Esophagus mucosa (tissue), 1 donor: ENCODE results near the gene MINDY4. TPM values are rescaled to one million over a fixed set of nuclear protein-coding genes. Genes with fewer than 3 reads are reported as not detected.

ENCODE experiments used
- ATAC-seq: fragments of 200-7000 bp; cut with Tn5 transposase; one replicate; pipeline ENCODE4 v1.9.1; 2020
- total RNA-seq: library from RNA; stranded (reverse); gene quantifications from one replicate; pipeline ENCODE4 v1.2.4, GENCODE V29; 2023
- donor health status: DM: yes; HTN: yes; CAD: no.

Gene MINDY4
- total RNA-seq, 1 donor from 2014 or later, result 2.4 TPM

DNA sequence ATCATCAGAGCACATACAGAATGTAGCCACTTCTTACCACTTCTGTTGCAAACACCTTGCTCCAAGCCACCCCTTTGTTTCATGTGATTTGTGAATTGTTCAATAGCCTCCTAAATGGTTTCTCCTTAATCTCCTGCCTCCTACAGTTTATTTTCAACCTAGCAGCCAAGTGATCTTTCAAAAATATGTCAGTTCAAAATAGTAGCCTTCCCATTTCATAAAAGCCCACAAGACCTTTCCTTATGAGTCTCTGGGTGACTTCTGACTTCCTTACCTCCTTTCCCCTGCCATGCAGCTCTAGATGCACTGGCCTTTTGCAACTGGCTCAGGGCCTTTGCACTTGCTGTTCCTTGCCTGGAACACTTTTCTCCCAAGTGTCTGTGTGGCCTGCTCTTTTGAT is 4.8 kb downstream of the MINDY4 start:
- no peak for ATAC-seq

DNA sequence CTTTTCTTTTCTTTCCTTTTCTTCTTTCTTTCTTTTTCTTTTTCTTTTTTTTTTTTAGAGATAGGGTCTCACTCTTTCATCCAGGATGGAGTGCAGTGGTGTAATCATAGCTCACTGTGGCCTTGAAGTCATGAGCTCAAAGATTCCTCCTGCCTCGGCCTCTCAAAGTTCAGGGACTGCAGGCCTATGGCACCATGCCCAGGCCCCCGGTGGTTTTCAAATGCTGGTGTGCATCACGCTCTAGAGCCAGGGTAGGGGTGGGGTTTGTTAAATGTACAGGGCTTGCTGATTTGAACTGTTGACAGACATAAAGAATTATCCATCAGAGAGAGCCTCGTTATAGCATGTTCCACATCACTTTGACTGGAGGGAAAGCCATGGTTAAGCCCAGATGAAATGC is 5.8 kb downstream of the MINDY4 start:
- no peak for ATAC-seq

GRCh38 chr7:30778255-30779025 is 7.2 kb downstream of the MINDY4 start:
- ATAC-seq, result no peak

GRCh38 chr7:30779574-30779973 is 8.4 kb downstream of the MINDY4 start:
- no peak for ATAC-seq

DNA sequence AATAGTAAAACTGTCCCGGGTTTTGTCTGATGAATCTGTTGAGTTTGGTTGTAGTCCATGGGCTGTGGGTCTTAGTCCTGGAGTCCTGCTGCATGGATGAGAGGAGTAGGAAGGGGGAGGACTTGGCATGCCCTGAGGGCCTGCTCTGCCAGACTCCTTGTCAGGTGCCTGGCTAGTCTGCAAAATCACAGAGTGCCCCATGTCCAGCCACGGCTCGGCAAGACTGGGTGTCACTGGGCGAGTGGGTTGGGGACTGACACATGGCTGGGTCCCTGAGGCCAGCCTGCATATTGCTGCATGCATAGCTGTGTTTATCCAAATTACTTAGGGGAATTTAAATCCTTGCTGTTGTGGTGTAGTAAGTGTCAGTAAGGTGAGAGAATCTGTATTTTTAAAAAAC is 9.7 kb downstream of the MINDY4 start:
- no peak for ATAC-seq

DNA sequence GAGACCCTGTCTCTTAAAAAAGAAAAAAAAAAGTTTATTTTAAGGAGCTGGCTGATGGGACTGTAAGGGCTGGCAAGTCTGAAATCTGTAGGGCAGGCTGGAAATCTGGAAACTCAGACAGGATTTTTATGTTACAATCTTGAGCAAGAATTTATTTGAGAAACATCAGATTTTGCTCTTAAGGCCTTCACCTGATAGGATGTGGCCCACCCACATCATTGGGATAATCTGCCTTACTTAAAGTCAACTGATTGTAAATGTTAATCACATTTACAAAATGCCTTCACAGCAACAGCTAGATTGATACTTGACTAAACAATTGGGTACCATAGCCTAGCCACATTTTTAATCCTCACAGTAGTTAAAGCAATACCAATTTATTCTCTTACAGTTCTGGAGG is 11.5 kb downstream of the MINDY4 start:
- ATAC-seq, result no peak

GRCh38 chr7:30785786-30786185 is 14.6 kb downstream of the MINDY4 start:
- ATAC-seq, result no peak

DNA sequence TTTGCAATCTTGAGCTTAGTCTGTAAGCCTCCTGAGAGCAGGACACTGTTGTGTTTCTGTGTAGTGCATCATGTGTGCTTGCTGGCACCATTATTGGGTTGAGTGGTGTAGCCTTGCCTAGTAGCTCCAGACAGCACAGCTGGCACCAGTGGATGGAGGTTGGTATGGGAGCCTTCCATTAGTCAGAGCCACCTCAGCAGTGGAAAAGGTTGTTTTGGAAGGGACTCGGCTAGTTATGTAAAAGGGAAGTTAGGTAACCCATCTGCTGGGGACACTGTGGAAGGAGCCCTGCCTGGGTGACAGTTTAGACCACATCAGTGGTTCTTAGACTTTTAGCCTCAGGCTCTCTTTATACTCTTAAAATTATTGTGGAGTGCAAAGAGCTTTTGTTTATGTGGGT is 16.3 kb downstream of the MINDY4 start:
- no peak for ATAC-seq

- no peak for ATAC-seq
Measured at GRCh38 chr7:30788640-30789333, 17.6 kb downstream of the MINDY4 start.

DNA sequence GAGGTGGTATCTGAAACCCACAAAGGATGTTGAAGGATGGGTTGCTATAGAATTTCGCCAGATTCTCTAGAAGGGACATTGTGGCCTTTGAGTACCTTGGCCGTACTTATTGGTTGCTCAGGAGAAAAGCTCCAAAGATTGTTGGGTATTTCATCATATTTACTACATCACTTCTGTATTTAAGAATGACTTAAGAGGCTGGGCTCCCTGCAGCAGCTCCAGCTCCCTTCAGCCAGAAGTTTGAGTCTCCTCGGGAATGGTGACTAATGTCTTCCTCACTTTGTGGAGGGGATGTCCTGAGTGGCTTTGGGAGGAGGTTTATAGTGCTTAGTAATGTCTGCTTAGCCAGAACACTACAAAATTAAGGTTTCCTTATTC is 18.1 kb downstream of the MINDY4 start:
- ATAC-seq, result peak; percentile 51

DNA sequence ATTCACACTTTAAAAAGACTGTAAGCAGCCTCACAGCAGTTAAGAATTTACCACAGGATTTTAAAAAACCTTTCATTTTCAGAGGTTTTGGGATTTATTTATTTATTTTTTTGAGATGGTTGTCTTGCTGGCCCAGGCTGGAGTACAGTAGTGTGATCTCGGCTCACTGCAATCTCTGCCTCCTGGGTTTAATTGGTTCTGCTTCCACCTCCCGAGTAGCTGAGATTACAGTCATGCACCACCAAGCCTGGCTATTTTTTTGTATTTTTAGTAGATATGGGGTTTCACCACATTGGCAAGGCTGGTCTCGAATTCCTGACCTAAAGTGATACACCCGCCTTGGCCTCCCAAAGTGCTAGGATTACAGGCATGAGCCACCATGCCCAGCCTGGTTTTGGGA is 19.1 kb downstream of the MINDY4 start:
- no peak for ATAC-seq

DNA sequence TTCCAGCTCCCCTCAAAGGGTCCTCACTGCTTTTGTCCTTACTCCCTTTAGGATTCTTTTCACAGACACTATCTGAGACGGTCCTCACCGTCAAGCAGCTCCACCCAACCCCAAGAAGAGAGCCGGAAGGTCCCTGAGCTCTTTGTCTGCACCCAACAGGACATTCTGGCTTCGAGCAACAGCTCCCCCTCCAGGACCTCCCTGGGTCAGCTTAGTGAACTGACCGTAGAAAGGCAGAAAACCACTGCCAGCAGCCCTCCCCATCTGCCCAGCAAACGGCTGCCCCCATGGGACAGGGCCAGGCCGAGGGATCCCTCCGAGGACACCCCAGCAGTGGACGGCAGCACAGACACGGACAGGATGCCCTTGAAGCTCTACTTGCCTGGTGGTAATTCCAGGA is 19.9 kb downstream of the MINDY4 start:
- ATAC-seq, result no peak

- ATAC-seq, result no peak
Measured at GRCh38 chr7:30795161-30795948, 24.1 kb downstream of the MINDY4 start.

GRCh38 chr7:30796105-30796869 is 25.1 kb downstream of the MINDY4 start:
- no peak for ATAC-seq

- ATAC-seq, result no peak
Measured at GRCh38 chr7:30797176-30798040, 26.2 kb downstream of the MINDY4 start.

DNA sequence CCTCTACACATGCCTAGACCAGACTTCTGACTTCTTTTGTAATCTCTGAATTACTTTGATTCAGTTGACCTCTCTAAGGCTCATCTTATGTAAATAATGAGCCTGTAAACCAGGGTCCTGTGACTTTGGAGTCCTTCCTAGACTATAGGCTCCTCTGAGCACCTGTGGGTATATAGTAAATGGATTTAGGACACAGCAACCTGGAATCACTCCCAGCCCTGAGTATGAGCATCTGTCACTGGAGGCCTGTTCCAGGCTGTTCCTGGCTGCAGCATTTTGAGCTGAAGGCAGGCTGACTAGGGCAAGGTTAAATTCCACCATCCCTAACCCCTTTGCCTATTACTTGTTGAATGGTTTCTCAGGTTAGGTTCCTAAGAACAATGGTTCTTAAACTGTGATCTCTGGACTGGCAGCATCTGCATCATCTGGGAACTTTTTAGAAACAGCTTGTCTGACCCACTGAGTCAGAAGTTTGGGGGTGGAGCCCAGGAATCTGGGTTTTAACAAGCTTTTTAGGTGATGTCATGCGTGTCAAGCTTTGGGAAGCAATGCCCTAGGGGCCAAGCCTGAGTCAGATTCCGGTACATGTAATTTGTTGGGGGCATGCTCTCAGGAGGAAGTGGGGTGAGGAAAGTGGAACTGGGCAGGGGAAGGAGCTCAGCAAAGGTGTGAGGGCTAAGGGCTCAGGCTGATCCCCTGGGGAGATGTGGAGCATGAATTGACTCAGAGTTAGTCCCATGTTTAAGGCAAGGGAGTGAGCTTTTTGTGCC is 28.2 kb downstream of the MINDY4 start:
- ATAC-seq, result peak; percentile 77

- no peak for ATAC-seq
Measured at GRCh38 chr7:30799976-30800661, 28.9 kb downstream of the MINDY4 start.

DNA sequence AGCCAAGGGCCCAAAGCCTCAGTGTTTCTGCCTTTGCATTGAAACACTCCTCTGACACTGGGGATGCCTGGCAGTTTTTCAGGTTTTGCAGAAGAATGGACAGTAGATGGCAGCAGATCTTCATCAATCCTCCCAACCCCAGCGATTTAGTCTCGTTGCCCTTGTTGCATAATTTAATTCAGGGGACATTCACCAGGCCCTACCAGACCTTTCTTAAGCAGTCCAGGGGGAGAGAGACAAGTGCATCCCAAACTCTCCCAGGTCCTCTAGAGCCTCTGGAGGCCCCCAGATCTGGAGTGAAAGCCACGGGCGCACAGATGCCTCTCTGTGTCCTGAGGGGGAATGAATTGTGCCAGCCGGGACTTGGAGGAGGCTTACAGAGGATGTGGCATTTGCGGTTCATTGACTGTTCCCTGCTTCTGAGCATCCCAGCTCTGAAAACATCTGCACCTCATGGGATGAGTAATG is 29.6 kb downstream of the MINDY4 start:
- ATAC-seq, result peak; percentile 68

GRCh38 chr7:30802812-30803211 is 31.6 kb downstream of the MINDY4 start:
- ATAC-seq, result no peak

DNA sequence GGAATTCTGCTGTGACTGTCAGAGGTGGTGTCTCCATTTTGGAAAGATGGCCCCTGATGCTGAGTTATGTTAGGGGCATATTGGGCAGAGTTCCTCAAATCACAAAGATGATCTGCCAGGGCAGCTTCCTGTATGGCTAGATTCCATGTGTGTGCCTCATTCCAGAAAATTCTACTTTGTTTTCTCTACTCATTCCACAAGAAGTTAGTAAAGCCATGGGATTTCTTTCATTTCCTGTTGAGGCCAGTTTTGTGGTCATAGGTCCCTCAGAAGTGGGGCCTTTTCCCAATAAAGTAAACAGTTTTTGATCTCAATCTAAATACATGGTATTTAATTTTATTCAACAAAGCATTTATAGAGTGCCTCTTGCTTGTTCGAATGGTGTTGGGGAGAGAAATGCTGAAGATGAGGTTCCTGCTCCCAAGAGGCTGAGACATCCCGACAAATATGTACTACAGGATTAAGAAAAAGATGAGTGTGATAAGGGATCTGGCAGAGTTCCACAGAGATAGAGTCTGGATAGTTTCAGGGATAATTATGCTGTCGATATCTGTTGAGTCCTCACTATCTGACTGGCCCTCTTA is 33.0 kb downstream of the MINDY4 start:
- no peak for ATAC-seq
